ENCODE measurements around the gene ITPK1.

Gene ITPK1

GRCh38 chr14:93010130-93010499 lies 105.6 kb downstream of the ITPK1 start:
- no peak for DNase-seq (ENCODE audit: low spot score)

- no peak for DNase-seq (ENCODE audit: low spot score)
Measured at GRCh38 chr14:93009471-93010129, 106.1 kb downstream of the ITPK1 start.

DNA sequence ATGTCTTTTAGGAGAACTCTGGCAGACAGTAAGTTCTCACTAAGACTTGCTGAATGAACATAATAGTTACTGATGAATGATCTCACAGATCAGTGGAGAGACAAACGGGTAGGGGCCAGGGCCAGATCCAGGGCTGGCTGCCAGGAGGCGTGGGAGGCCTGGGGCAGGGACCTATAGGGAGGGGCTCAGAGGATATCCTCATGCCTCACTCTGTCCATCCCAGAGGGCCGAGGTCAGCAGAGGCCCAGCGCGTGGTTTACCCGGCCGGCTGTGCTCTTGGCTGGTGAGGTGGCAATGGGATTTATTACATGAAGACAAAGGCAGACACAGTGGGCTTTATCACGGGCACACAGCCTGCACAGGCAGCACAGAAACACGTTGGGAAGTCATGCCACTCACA lies 107.3 kb downstream of the ITPK1 start:
- no peak for DNase-seq (ENCODE audit: low spot score)

GRCh38 chr14:93007225-93007997 lies 108.3 kb downstream of the ITPK1 start:
- peak; percentile 26 for DNase-seq (ENCODE audit: low spot score)

DNA sequence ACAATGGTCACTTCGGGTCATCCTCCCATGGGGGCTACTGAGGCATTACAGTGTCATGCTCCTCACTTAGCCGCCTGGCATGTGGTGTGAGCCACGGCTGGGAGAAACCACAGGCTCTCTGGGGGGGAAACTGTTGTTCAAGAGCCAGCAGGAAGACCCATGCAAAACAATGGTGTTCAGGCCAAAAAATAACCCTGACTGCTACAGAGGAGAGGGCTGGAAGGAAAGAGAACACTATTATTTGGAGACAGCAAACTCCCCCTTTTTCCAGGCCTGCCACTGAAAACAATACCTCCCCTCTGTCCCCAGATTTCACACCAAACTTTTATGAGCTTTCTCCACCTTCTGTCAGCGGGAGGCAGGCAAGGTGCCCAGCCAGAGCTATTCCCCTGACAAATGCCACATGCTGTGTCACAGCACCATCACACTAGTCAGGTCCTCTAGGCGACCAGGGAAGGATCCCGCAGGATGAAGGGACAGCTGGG lies 109.1 kb downstream of the ITPK1 start:
- no peak for DNase-seq (ENCODE audit: low spot score)

GRCh38 chr14:93005838-93006237 lies 109.9 kb downstream of the ITPK1 start:
- DNase-seq (ENCODE audit: low spot score), result no peak

- no peak for DNase-seq (ENCODE audit: low spot score)
Measured at GRCh38 chr14:93005135-93005813, 110.5 kb downstream of the ITPK1 start.

DNA sequence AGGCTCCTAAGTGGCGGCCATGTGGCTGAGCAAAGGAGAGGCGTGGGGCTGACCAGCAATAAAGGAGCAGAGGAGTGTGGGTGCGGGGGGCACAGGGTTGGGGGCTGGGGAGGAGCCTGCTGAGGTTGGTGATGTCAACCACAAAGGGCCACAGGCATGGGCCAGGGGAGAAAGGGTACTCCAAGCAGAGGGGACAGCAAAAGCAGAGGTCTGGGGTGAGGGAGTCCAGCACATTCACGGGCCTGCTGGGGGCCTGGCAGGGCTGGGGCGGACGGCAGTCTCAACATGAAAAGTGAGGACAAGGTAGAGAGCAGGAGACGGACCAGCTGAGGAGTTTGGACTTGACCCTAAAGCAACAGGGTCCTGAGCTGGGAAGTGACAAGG lies 111.0 kb downstream of the ITPK1 start:
- no peak for DNase-seq (ENCODE audit: low spot score)

DNA sequence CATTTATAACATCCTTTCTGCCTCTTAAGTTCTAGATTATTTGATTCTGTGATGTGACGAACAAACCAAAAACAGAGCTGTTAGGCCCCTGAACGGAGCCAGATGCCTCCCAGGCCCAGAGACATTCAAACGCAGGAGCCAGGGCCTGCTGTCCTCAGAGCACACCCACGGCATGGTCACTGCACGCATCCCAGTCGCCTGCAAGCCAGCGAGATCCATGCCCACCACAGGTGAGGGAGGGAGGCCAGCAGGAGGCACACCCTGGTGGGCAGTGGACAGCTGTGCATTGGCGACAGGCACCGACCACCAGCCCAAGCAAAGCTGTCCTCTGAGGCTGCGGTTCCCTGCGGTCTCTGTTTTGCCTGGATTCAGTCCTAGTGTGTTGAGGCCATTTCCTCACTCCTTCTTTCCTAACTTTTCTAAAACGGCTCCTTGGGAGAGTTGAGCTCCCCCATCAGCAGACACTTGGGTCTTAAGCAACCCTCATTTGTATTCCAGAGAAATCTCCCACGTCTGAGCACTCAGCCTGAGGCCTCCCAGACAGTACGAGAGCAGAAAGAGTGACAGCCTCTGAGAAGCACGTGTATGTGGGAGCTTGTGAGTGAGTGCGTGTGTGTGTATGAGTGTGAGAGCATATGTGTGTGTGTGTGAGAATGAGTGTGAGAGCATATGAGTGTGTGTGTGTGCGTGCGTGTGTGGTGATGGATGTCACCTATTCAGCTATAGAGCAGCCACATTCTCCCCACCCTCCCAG lies 111.6 kb downstream of the ITPK1 start:
- no peak for DNase-seq (ENCODE audit: low spot score)

DNA sequence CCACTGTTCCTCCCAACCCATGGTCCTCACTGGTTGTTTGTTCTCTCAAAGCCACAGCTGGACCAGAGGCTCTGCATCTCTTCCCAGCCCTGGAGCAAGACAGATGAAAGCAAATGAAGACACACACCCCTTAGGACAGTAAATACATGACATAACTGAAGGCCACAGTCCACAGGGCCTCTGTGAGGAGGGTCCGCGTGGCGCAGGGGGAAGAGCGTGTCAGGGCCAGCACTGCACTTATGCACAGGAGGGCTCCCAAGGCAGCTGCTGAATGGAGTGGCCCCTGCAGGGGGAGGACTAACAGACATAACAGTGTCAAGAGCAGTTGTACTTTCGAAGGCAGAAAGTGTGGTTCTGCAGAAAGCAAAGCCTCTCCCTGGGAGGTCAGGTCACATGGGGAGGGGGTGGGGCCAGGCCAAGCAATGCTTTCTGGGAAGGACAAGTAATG lies 112.8 kb downstream of the ITPK1 start:
- DNase-seq (ENCODE audit: low spot score), result no peak

DNA sequence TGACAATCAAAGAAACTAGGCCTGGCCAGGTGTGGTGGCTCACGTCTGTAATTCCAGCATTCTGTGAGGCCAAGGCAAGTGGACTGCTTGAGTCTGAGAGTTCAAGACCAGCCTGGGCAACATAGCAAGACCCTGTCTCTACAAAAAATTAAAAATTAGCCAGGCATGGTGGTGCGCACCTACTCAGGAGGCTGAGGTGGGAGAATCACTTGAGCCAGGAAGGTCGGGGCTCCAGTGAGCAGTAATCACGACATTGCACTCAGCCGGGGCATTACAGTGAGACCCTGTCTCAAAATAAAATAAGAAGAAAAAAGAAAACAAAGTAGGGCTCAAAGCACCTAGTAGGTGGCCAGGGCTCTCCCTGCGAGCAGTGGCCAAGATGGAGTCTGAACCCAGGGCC lies 113.7 kb downstream of the ITPK1 start:
- no peak for DNase-seq (ENCODE audit: low spot score)

GRCh38 chr14:92998946-92999345 lies 116.8 kb downstream of the ITPK1 start:
- no peak for DNase-seq (ENCODE audit: low spot score)

DNA sequence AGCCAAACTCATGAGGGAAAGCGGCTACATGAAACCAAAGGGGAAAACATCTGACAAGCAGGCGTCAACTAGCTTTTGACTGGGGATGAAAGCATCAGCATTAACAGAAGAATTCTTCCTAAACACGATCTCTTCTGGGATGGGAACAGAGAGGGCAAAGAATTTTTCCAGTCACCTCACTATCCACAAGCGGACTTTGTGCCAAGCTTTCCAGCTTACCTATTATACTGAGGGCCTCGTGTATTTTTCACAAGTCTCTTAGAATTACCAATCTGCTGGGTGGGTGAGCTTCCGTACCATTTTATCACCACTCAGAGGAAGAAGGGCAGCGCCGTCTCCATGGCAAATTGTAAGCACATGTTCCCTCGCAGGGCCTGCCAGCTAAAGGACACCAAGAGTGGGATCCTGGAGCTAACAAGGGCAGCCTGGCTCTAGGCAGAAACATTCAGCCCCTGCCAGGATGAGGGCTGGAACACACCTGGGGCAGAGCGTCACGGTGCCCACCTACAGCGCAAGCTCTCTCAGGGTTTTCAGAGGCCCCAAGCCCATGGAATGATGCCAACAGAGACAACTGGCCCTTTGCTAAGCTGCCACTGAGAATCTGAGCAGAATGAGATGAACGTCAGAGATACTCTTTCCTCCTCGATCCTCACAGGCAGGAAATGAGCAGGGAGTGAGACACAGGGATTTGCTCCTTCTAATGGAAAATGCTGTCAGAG lies 118.2 kb downstream of the ITPK1 start:
- no peak for DNase-seq (ENCODE audit: low spot score)

DNA sequence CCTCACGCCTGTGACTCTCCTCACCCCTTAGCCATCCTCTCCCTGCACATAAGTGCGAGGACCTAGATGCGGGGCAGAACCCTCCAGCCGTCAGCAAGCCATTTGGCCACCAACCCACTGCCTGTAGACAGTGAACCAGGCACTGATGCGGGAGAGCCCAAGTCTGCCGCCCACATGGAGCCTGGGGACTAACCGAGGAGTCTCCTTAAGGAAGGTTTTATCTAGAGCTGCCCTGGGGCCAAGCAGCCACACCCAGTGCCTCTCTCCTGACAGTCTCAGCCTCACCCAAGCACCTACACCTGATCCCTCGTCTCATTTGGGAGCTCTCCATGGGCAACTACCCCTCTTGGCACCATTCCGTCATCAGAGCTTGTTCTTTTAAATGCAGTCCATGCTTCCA lies 120.1 kb downstream of the ITPK1 start:
- DNase-seq (ENCODE audit: low spot score), result no peak

GRCh38 chr14:92994942-92995341 lies 120.8 kb downstream of the ITPK1 start:
- no peak for DNase-seq (ENCODE audit: low spot score)

DNA sequence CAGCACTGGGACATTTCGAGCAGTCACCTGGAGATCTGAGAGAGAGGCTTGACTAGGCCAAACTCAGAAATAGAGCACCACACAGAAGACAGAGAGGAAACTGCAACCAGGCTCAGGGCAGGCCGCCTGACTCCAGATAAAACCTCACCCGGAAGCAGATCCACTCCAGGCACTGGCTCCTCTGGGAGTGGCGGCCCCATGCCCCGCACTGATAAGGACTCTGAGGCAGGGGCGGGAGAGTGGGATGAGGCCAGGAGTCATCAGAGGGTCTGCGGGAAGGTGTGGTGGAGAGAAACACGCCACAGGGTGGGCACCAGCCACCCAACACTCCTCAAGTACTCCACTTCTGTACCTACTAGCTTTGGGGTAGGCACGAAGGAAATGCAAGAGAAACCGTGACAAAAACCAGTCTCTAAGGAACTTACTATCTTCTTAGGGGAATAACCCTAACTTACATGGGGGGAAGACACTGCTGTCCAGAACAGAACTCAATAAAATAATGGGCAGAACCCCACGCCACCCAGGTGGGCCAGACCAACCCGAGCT lies 121.5 kb downstream of the ITPK1 start:
- no peak for DNase-seq (ENCODE audit: low spot score)

DNA sequence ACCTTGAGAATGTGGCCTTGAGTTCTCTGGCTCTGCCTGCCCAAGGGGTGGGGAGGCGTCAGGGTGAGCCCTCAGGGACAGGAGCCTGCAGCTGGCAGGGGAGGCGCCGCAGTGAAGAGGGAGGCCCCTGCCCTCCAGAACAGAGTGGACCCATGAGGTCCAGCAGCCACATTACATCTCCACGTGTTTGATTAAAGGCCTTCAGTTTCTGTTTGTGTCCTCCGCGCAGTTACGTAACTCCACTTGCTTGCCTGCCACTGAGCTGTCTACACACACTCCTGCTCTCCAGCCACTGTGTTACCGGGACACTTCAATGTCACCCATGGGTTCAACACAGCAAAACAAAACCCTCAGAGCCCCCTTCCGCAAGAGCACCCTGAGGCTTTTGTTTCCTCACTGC lies 122.4 kb downstream of the ITPK1 start:
- no peak for DNase-seq (ENCODE audit: low spot score)

DNA sequence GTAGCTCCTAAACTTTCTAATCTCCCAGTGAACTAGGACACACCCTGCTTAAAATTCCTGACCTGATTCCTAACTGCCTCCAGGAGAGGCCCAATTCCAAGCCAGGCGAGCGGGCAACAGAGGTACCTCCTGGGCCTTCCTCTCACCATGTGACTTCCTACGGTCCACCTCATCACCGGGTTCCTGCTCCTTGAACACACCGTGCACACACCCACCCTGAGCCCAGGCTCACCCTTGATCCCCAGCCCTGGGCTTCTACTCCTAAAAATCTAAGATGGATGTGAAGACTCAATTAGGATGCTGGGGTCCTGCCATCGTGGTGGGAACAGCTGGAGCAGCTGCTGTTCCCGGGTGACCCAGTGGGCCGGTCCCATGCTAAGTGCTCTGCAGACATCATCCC lies 124.2 kb downstream of the ITPK1 start:
- DNase-seq (ENCODE audit: low spot score), result no peak

GRCh38 chr14:92990456-92991430 lies 125.0 kb downstream of the ITPK1 start:
- no peak for DNase-seq (ENCODE audit: low spot score)

Data from RKO (cell line).